Measurements from ENCODE around the gene FEM1B.

Gene FEM1B

DNA sequence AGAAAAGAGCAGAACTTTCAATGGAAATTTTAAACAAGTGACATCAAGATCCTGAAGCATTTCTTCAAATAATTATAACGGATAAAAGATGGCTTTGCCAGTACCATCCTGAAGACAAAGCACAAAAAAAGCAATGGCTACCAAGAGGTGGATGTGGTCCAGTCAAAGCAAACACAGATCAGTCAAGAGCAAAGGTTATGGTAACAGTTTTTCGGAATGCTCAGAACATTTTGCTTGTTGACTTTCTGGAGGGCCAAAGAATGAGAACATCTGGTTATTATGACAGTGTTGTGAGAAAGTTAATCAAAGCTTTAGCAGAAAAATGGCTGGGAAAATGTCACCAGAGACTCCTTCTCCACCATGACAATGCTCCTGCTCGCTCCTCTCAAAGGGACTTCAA is 31.5 kb downstream of the FEM1B start:
- DNase-seq (ENCODE audit: low read depth) = no peak

- no peak for DNase-seq (ENCODE audit: low read depth)
Observed at GRCh38 chr15:68310178-68310803, 32.7 kb downstream of the FEM1B start.

GRCh38 chr15:68310804-68311463 is 33.4 kb downstream of the FEM1B start:
- DNase-seq (ENCODE audit: low read depth) = no peak

DNA sequence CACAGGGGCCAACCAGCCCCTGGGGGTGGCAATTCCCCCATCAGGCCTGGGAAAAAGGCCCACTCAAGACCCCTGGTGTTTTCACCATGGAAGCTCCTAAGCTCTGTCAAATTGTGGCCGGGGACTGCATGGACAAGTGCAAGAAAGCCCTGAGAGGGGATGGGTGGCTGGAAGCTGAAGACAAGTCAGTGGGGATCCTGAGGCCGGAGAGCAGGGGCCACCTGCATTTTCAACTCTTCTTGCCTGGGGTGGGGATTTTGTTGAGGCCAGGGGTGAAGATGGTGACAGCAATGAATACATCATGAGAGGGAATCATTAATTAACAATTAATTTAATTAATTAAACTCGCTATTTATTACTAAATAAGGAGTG is 33.9 kb downstream of the FEM1B start:
- DNase-seq (ENCODE audit: low read depth) = no peak

GRCh38 chr15:68311859-68312557 is 34.5 kb downstream of the FEM1B start:
- DNase-seq (ENCODE audit: low read depth) = no peak

DNA sequence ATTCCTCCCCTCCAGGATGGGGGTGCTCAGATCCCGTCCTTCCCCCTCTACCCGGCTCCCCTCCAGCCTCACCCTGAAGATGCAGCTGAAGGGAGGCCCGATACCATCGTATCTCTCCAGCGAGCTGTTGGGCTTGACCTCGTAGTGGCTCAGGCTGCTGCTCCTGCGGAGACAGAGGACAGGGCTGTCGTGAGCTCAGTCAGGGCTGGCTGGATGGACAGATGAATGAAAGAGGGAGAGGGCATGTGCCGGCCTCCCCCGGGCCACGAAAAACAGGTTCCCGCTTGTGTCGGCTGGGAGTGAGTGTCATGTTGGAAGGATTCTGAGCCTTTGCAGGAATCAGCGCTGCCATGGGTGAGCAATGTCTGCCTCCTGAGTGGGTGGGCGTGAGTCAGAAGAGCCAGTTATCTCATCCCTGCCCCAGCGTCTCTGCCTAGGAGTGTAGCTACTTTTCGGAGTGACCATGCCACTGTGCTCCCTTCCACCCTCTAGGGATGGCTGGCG is 35.2 kb downstream of the FEM1B start:
- DNase-seq (ENCODE audit: low read depth) = no peak

DNA sequence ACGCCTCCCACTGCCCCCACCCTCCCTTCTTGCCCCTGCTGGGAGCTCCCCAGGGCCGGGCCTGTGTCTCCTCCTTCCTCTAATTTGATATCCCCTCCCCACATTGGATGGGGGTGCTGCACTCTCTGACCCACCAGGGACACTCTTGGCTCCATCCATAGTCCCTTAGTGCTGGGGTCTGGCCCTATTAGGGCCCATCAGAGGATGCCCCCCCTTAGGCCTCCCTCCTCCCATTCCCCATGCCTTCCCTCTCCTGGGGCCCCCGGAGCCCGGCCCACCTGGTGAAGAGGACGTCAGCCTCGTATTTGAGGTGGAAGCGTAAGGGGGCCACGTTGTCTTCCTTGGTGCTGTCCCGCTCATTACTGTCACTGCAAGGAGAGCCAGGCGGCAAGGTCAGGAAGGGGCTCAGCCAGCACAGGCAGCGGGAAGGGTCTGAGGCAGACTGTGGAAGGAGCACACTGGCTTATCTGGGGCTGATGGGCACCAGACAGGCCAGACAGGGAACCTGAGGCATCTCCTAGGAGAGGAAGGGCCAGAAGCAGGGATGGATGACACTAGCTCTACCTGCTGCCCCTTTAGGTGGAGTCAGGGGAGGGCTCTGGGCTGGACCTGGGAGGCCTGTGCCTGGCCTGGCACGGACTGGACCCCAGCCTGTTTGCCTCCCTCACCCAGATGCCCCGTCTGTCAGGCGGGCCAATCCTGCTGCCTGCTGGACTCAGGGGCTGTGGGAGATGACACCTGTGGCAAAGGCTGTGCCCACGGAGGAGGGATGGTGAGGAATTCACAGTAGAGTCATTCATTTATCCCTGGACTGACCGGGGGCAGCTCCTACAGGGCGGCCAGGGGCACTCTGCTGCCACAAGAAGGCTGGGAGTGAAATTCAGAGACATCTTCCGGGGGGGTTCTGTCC is 36.2 kb downstream of the FEM1B start:
- no peak for DNase-seq (ENCODE audit: low read depth)

- DNase-seq (ENCODE audit: low read depth) = no peak
Observed at GRCh38 chr15:68314563-68314962, 37.0 kb downstream of the FEM1B start.

DNA sequence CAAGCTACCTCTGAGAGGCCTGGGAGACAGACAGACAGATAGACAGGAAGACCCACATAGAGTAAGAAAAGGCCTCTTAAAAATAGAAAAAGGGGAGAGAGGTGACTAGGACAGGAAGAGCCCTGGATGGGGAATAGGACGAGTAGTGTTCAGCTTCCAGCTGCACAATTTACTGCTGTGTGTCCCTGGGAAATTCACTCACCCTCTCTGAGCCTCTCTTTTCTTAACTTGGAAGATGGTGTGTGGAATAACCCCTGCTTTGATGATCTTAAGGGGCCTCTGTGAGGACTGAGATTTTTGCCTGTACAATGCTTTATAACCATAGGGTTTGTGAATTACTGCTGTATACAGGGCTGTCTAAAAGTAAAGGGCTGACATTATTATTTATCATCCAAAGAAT is 37.5 kb downstream of the FEM1B start:
- DNase-seq (ENCODE audit: low read depth) = no peak

DNA sequence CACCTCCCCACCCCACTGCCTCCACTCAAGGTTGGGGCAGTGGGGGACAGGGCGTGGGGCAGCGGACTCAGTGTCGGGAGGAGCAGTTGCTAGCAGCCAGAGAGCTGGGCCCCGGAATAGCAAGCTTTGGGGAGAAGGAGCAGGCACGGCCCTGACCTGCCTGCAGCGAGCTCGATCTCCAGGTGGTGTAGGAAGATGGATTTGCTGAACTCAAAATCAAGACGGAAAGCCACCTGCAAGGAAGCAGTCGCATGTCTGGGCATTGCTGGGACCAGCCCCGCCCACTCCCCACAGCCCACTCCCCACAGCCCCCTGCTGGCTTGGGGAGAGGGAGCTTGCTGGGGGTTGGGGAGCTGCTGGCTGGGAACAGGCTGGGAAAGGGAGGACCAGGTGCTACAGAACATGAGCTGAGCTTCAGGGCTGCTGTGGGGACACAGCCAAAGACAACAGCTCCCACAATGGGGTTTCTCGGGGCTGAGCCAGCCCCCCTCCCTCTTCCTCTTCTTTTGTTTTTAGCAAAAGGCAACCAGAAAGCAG is 38.0 kb downstream of the FEM1B start:
- DNase-seq (ENCODE audit: low read depth) = no peak

DNA sequence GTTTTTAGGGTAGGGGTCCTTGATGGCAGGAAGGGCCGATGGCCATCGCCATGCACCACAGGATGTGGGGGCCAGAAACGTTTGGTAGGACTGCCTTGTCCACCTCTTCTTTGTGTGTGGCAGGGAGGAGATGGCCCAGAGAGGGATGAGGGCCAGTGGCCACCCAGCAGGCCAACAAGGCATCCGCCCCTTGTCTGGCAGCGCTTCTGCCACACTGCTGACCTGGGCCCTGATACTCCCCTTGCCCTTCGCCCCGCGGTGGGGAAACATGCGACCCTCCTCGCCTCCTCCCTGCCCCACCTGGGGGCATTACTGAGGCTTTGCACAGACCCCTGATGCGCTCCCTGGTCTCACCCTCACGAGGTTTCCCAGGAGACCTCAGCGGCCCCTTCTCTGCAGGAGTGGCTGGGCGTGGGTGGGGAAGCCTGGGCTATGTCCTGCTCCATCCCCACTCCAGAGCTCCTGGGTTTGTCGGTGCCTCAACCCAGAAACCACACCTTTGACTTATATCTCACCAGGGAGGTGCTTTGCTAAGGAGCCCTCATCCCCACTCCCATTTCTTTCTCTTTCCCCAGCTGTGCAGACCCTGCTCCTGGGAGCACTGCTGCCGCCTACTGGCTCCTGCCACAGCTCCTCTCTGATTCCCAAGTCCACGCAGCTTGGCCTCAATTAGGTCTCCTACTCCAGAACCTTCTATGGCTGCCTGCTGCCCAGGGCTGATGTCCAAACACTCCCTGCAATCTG is 38.7 kb downstream of the FEM1B start:
- DNase-seq (ENCODE audit: low read depth) = no peak

GRCh38 chr15:68317281-68318007 is 39.9 kb downstream of the FEM1B start:
- DNase-seq (ENCODE audit: low read depth) = no peak

DNA sequence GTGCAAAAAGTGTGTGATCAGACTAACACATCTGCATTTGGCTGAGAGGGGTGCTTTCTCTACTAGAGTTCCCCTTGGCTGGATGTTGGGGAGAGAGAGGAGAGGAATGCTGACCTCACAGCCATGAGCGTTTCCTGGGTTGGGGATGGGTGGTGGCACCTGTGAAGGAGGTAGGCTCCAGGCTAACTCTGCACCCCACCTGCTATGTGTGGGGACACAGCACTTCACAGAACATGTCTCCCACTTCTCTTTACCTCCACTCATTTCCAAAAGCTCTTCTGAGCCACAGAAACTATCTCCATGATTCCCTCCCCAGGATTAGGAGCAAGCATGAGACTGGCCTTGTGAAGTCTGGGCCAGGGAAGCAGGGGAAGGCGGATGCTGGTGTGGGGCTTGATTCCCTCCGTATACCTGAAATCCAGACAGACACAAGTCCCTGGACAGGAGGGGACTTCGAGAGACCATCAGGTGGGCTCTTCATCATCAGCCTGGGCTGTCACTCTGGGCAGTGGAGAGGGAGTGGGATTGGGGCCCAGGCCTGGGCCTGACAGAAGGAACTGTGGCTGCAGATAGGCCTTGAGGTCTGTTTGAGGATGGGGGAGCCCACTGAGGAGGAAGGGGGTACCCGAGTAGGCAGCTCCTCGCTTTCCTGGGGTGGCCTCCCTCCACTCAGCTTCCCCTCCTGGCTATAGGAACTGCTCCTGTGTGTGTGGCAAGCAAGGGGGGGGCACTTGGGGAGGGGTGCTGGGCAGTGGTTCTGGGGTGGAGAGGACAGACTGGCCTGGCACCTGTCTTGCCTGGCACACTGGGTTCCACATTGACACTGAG is 40.7 kb downstream of the FEM1B start:
- no peak for DNase-seq (ENCODE audit: low read depth)

DNA sequence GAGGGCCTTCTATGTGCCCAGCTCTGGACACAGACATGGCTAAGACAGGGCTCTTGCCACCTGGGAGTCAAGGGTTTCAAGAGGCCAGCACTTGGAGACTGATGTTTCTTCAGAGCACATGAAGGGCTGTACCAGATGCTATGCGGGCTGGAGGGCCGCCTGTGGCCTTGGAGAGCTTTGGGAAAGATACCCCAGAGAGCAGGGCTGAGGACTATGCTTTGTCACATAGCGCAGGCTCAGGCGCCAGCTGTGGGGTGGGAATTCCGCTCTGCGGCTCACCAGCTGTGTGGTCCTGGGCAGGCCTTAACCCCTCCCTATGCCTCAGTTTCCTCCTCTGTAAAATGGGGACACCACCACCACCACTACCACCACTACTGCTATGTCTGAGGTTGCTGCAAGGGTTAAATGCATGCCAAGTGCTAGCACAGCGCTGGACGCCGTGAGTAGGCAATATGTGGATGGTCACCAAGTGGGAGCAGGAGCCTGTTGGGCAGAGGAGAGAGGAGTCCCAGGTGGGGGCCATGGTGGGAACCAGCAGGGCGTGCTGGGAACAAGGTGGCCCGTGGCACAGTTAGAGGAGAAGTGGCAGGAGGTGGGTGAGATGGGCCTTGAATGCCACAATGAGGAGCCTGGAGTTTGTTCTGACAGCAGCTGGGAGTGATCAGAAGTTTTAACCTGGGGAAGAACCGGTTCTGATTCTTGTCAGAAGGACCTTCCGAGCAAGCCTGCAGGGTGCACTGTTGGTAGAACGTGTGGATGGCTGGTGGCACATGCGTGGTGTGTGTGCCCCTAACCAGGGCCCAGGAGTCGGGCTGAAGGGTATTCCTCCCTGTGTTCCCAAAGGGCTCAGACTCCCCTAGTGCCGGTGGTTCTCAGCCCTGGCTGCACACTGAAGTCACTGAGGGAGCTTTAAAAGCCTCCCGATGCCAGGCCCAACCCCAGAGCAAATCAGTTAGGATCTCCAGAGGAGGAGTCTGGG is 41.7 kb downstream of the FEM1B start:
- no peak for DNase-seq (ENCODE audit: low read depth)

- no peak for DNase-seq (ENCODE audit: low read depth)
Observed at GRCh38 chr15:68319997-68320396, 42.5 kb downstream of the FEM1B start.

- DNase-seq (ENCODE audit: low read depth) = no peak
Observed at GRCh38 chr15:68321229-68321628, 43.7 kb downstream of the FEM1B start.

DNA sequence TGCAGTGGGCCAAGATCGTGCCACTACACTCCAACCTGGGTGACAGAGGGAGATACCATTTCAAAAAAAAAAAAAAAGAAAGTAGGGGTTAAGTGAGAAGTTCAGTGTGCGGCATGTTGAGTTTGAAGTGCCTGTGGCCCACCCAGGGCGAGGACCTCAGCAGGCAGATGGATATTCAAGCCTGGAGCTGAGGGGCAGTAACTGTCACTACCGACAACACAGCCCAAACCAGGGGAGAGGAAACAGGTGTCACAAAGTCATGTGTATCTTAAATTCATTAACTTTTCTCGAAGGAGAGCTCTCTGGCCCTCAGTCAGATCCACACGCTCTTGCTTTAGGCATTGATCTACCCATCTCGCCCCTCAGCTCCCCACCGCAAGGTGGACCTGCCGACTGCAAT is 45.3 kb downstream of the FEM1B start:
- no peak for DNase-seq (ENCODE audit: low read depth)

DNA sequence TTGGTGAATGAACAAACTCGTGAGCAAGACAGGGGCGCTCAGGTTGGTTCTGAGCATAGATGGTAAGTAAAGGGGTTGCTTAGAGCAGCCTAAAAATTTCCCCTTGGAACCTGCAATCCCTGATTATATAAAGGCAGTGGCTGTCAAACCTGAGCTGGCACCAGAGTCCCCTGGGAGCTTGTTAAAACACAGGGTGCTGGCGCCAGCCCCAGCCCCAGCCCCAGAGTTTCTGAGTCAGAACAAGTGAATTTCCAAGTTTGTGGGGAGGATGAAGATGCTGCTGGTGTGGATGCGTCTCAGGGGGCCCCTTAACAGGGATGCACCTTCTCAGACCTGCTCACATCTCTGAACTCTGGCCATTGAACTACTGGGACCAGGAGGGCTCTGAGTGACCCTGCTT is 48.2 kb downstream of the FEM1B start:
- no peak for DNase-seq (ENCODE audit: low read depth)
